Activated T-helper 1 cell treated with anti-CD3 and anti-CD28 coated beads, Interleukin-12 subunit alpha, Interleukin-12 subunit beta, Interleukin-2, Interleukin-4 antibody, amounts not matched to agents 30 ng/mL and 10 ng/mL and 1 ng/mL, durations not matched to agents 14 hours and 24 hours and 36 hours (primary cell): ENCODE measurements around the gene S100A3. TPM values are rescaled to one million over a fixed set of nuclear protein-coding genes. Genes with fewer than 3 reads are reported as not detected.
A peak's percentile ranks its signal among the peaks of the same experiment; 100 is the strongest.
"Not testable (repeated sequence)": the region's sequence is repeated elsewhere in the genome, so short reads cannot be mapped to it uniquely, and the experiment has no call there.

Source experiments
- DNase-seq: peaks from one replicate; pipeline ENCODE4 v3.0.0; 2021; ENCODE audit warnings: low spot score
- H3K27ac Mint-ChIP-seq: one replicate; pipeline ENCODE4 v1.8.0; 2021; ENCODE audit warnings: mild to moderate bottlenecking, mixed read lengths
- H3K27me3 Mint-ChIP-seq: one replicate; pipeline ENCODE4 v1.8.0; 2022; ENCODE audit warnings: mild to moderate bottlenecking, moderate library complexity, mixed read lengths; ENCODE audit not compliant: insufficient read depth
- H3K36me3 Mint-ChIP-seq: one replicate; pipeline ENCODE4 v1.8.0; 2021; ENCODE audit warnings: low read depth, mixed read lengths
- H3K4me1 Mint-ChIP-seq: one replicate; pipeline ENCODE4 v1.8.0; 2021; ENCODE audit warnings: low read depth, mixed read lengths
- H3K4me3 Mint-ChIP-seq: one replicate; pipeline ENCODE4 v1.8.0; 2021; ENCODE audit warnings: mild to moderate bottlenecking, moderate library complexity, mixed read lengths
- H3K9me3 Mint-ChIP-seq: one replicate; pipeline ENCODE4 v1.8.0; 2021; ENCODE audit warnings: mixed read lengths
- intact Hi-C: fragments of 100-400 bp; cut with micrococcal nuclease; formaldehyde crosslinking; loops from one replicate; pipeline ENCODE4 v1.15.1; 2024
- total RNA-seq: library from RNA; stranded (reverse); gene quantifications from 2 replicates; pipeline ENCODE4 v1.2.3, GENCODE V29; 2022

The S100A3 gene
- total RNA-seq, 1 donor from 2014 or later = not detected

DNA sequence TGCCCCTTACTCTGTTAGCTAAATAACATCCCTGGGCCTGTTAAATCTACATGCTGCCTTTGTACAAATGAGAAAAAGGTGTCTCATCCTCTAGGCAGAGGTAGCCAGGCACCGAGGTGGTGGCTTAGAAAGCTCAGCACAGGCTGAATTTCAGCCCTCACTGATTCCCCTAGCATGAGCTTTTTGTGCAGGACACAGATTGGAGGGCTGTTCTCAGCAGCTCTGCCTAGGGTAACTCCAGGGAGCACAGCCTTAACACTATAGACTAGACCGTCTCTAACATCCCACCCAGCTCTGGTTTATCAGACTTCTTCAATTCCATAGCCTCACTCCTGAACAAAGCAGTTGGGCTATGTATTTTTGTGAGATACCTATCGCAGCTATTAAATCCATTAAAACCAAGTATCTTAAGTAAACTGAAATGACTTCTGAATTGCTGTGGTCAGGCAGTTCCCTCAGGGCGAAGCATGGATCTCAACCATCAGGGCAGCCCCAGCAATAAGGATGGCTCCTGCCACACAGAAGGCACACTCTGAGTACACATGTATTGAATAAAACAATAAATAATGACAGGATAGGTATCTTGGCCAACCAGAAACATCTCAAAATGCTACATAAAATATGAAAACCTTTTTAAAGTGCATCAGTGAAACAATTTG is 28.1 kb downstream of the S100A3 start:
- H3K9me3 Mint-ChIP-seq = no peaks in the 10 kb centered on the region
- H3K36me3 Mint-ChIP-seq = no peaks in the 10 kb centered on the region
- H3K27ac Mint-ChIP-seq = no peak overlapping the region
- peaks cover 11% of the 10 kb centered on the region for H3K4me1 Mint-ChIP-seq
- H3K27me3 Mint-ChIP-seq = peaks cover 6% of the 10 kb centered on the region
- H3K4me3 Mint-ChIP-seq = no peak overlapping the region
- intact Hi-C loops = no loop called here
- no peak for DNase-seq

DNA sequence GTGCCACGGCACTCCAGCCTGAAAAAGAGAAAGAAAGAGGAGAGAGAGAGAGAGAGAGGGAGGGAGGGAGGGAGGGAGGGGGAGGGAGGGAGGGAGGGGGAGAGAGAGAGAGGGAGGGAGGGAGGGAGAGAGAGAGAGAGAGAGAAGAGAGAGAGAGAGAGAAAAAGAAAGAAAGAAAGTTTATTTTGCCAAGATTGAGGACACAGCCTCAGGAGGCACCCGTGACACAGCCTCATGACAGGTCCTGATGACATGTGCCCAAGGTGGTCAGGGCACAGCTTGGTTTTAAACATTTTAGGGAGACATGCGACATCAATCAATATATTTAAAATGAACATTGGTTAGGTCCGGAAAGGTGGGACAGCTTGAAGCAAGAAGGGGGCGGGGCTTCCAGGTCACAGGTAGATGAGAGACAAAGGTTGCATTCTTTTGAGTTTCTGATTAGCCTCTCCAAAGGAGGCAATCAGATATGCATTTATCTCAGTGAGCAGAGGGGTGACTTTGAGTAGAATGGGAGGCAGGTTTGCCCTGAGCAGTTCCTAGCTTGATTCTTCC is 28.8 kb downstream of the S100A3 start:
- intact Hi-C loops, DNase-seq, H3K27me3 Mint-ChIP-seq, H3K36me3 Mint-ChIP-seq, H3K9me3 Mint-ChIP-seq, H3K4me3 Mint-ChIP-seq: not testable (repeated sequence)
- peaks cover 12% of the 10 kb centered on the region for H3K4me1 Mint-ChIP-seq
- peak overlapping the region; percentile 30 for H3K27ac Mint-ChIP-seq

GRCh38 chr1:153519242-153519641 is 29.8 kb downstream of the S100A3 start:
- intact Hi-C loops = no loop called here
- H3K9me3 Mint-ChIP-seq = no peaks in the 10 kb centered on the region
- H3K4me1 Mint-ChIP-seq = peaks cover 16% of the 10 kb centered on the region
- H3K27ac Mint-ChIP-seq = no peak overlapping the region
- no peaks in the 10 kb centered on the region for H3K36me3 Mint-ChIP-seq
- no peak overlapping the region for H3K4me3 Mint-ChIP-seq
- no peak for DNase-seq
- H3K27me3 Mint-ChIP-seq = peaks cover 8% of the 10 kb centered on the region

DNA sequence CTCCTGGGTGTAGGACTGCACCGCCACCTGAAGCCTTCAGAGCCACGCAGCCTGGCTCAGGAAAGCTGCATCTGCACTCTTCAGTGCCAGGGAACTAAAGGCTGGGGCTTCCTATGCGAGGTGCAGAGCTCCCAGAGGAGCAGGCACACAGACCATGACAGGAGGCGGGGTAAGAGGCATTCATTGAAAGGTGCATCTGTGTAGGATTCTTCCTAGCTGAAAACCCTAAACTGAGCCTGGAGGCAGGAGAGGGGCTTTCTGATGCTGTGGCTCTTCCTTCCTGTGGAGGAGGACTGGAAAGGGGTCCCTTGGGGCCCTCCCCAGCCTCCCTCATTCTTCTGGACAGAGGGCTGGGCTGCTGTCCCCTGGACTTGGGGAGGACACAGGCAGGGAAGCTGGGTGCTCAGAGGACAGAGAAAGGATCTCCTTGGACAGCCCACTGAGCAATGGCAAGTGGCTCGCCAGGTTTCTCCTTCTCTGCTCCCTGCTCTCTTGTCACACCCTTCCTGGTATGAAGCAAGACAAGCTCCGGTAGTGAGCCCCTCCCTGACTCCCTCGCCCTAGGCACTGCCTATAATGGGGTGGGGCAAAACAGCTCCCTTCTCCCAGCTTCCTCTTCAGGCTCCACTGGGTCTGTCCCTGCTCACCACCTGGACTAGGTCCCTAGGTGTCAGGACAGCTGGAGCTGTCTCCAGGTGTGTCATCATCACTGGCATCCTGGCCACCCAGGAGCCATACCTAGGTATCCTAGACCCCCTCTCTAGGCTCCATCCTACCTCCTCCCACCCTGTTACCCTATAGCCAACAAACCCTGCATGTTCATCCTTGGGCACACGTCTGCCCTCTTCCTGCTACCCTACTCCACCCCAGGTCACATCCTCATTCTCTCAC is 33.3 kb downstream of the S100A3 start:
- no peak overlapping the region for H3K4me3 Mint-ChIP-seq
- no peak overlapping the region for H3K27ac Mint-ChIP-seq
- no peaks in the 10 kb centered on the region for H3K36me3 Mint-ChIP-seq

DNA sequence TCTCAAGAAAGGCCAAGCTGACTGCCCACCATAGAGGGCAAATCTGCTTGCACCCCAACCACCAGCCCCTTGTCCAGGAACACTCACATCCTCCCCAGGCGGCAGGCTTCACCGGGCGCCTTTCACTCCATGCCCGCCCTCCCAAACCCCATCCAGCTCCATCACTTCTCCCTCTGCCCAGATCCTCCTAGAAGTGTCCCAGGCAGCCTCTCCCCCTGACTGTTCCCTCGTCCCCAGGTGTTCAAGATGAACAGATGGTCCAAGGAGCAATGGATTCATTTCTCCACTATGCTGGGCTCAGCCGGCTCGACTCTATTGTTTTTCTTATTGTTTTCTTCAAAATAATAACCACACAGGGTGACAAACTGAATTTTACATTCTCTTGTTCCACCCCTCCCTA is 35.4 kb downstream of the S100A3 start:
- Mint-ChIP-seq H3K27me3 (peaks cover 6% of the 10 kb centered on the region), H3K4me3 (no peak overlapping the region), H3K4me1 (peaks cover 26% of the 10 kb centered on the region), H3K9me3 (no peaks in the 10 kb centered on the region), H3K36me3 (no peaks in the 10 kb centered on the region), H3K27ac (no peak overlapping the region)
- DNase-seq = no peak
- intact Hi-C loops = no loop called here

More for the DNA sequence above, 33.3 kb downstream of the S100A3 start:
- peaks cover 6% of the 10 kb centered on the region for H3K27me3 Mint-ChIP-seq
- H3K9me3 Mint-ChIP-seq = no peaks in the 10 kb centered on the region
- intact Hi-C loops = no loop called here
- peaks cover 24% of the 10 kb centered on the region for H3K4me1 Mint-ChIP-seq
- no peak for DNase-seq

GRCh38 chr1:153513023-153513422 is 36.0 kb downstream of the S100A3 start:
- no peak overlapping the region for H3K4me3 Mint-ChIP-seq
- intact Hi-C loops = no loop called here
- no peak for DNase-seq
- peaks cover 26% of the 10 kb centered on the region for H3K4me1 Mint-ChIP-seq
- no peak overlapping the region for H3K27ac Mint-ChIP-seq
- peaks cover 6% of the 10 kb centered on the region for H3K27me3 Mint-ChIP-seq
- H3K36me3 Mint-ChIP-seq = no peaks in the 10 kb centered on the region
- H3K9me3 Mint-ChIP-seq = no peaks in the 10 kb centered on the region

DNA sequence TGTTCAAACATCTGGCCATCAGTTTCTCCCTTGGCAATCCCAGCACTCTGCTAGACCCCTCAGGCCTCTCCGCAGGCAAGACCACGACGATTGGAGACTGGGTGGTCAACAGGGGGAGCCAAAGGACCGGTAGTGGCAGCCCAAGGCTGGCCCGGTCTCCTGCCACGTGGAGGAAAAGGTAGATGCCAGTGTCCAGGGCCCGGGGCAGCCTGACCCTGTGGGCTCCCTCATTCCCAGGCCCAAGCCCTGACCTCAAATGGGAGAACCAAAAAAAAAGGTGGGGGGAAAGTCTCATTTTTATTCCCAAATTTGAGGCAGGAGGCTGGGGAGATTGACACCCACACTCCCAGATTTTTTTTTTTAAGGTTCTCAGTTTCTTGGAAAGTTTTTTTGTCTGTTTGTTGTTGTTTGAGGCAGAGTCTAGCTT is 38.1 kb downstream of the S100A3 start:
- Mint-ChIP-seq H3K9me3 (no peaks in the 10 kb centered on the region), H3K27me3 (peaks cover 2% of the 10 kb centered on the region), H3K27ac (peak overlapping the region; percentile 55), H3K4me1 (peaks cover 21% of the 10 kb centered on the region), H3K36me3 (no peaks in the 10 kb centered on the region), H3K4me3 (no peak overlapping the region)
- peak; percentile 65 for DNase-seq
- intact Hi-C loops = loop anchor here (1.0 to 2.0 kb wide), 6 partner anchors 21 to 238 kb away; partner anchors contain the start of gene ILF2

DNA sequence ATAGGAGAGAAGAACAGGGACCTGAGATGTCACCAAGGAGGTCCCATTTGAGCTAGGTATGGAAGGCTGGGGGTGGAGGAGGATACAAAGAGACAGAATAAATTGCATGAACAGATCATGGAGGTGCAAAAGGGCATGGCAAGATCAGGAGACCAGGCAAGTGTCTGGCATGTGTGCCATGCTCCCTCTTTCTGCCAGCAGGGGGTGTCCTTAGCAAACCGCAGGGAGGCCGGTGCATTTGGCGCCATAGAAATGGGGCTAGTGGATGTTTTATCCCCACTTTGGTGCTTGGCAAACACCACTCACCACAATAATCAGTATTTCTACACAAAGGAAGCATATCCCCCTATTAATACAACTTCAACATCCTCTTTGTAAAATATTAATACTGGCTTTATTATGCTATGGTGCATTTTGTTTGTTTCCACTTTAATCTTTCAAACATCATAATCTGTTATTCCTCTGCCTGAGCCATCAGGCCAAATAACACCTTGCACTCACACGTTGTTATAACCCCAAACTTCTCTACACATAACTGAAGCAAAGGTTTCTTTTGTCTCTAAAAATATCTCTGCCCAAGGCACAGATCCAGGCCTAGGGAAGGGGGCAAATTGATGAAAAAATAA is 39.2 kb downstream of the S100A3 start:
- H3K27me3 Mint-ChIP-seq = peaks cover 2% of the 10 kb centered on the region
- peaks cover 19% of the 10 kb centered on the region for H3K4me1 Mint-ChIP-seq
- H3K9me3 Mint-ChIP-seq = no peaks in the 10 kb centered on the region
- intact Hi-C loops = loop anchor here (1.0 to 2.0 kb wide), 2 partner anchors 161 to 476 kb away; partner anchors contain the start of genes ILF2 and RAB13
- H3K36me3 Mint-ChIP-seq = no peaks in the 10 kb centered on the region
- DNase-seq = peak; percentile 49
- H3K27ac Mint-ChIP-seq = no peak overlapping the region
- H3K4me3 Mint-ChIP-seq = no peak overlapping the region

GRCh38 chr1:153509036-153509435 is 40.0 kb downstream of the S100A3 start:
- Mint-ChIP-seq H3K36me3 (no peaks in the 10 kb centered on the region), H3K4me1 (peaks cover 13% of the 10 kb centered on the region), H3K4me3 (no peak overlapping the region), H3K27ac (no peak overlapping the region), H3K9me3 (no peaks in the 10 kb centered on the region), H3K27me3 (no peaks in the 10 kb centered on the region)
- no peak for DNase-seq
- intact Hi-C loops = loop anchor here (1.0 kb wide), 1 partner anchor 477 kb away; the partner anchor contains the start of gene RAB13

DNA sequence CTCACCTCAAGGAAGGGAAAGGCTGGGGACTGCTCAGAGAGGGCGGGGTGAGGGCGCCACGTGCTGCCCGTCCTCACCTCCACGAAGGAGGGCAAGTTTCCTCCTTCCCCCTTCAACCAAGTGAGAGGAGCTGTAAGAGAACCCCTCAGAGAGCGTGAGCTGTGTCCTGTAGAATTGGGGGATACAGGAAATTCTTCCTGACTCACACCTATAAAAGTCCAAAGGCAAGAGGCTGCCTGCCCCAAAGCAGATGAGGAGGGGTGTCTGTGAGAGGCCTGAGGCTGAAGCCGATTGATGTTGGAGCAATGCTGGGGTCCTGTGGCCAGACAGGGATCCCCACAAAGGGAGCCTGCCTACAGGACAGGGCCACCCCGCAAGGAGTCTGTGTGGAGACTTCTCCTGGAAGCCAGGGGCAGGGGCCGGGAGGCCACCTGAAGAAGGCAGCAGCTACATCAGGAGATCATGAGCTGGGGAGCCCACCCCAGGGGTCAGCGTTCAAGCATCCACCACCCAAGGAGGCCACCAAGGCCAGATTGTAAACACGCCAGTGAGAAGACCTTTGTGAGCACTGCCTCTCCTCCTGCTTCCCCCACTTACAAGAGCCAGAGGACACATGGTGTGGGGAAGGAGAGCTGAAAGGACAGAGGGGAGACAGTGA is 41.0 kb downstream of the S100A3 start:
- Mint-ChIP-seq H3K4me1 (peaks cover 9% of the 10 kb centered on the region), H3K9me3 (no peaks in the 10 kb centered on the region), H3K27me3 (peaks cover 1% of the 10 kb centered on the region), H3K27ac (no peak overlapping the region), H3K36me3 (no peaks in the 10 kb centered on the region), H3K4me3 (no peak overlapping the region)
- intact Hi-C loops = no loop called here
- no peak for DNase-seq

DNA sequence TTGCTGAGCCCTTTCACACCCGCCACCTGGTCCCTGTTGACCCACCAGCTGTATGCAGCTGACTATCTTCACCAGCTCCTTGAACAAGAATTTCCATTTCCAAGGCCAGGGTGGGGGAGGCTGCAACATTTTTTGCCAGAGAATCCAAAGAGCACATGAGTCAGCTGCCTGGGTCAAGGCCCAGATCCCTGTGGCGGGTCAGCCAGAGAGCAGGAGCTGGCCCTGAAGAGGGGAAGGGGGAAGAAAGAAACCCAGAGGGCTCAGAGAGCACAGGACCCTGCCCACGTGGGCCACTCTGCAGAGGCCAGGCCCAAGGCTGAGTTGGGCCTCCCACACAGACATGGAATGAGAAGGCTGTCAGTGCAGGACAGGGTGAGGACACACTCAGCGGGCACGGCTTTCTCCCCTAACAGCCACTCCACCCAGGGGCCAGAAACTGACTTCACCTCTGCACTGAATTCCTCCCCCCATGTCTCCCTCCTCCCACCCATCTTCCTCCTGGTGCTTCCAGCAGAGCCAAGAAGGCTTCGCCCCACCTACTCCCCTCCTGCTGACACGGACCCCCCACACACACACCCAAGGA is 42.1 kb downstream of the S100A3 start:
- Mint-ChIP-seq H3K27ac (no peak overlapping the region), H3K4me3 (no peak overlapping the region), H3K9me3 (no peaks in the 10 kb centered on the region), H3K36me3 (no peaks in the 10 kb centered on the region), H3K27me3 (peaks cover 1% of the 10 kb centered on the region), H3K4me1 (peaks cover 9% of the 10 kb centered on the region)
- intact Hi-C loops = no loop called here
- DNase-seq = no peak

DNA sequence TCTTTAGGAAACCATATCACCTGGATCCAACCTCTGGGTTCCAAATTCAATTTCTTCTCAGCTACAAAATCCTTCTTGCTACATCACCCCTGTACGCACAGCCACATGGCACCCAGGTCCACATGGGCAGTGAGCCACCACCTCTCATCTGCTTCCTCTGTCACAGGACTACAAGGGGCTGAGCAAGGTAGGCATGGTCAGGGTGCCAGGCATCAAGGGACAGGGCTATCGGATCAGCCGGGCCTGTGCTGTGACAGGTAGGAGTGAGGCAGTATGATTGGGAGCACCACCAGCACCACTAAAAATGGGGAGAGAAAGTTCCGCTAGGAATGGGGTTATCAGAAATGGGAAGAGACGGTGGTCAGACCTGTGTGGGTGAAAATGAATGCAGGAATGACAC is 42.7 kb downstream of the S100A3 start:
- no peaks in the 10 kb centered on the region for H3K36me3 Mint-ChIP-seq
- H3K27me3 Mint-ChIP-seq = peaks cover 1% of the 10 kb centered on the region
- intact Hi-C loops = no loop called here
- no peaks in the 10 kb centered on the region for H3K9me3 Mint-ChIP-seq
- H3K4me1 Mint-ChIP-seq = peaks cover 8% of the 10 kb centered on the region
- H3K4me3 Mint-ChIP-seq = no peak overlapping the region
- DNase-seq = no peak
- H3K27ac Mint-ChIP-seq = no peak overlapping the region
